ENCODE measurements around the gene SPRR1A.

DNA sequence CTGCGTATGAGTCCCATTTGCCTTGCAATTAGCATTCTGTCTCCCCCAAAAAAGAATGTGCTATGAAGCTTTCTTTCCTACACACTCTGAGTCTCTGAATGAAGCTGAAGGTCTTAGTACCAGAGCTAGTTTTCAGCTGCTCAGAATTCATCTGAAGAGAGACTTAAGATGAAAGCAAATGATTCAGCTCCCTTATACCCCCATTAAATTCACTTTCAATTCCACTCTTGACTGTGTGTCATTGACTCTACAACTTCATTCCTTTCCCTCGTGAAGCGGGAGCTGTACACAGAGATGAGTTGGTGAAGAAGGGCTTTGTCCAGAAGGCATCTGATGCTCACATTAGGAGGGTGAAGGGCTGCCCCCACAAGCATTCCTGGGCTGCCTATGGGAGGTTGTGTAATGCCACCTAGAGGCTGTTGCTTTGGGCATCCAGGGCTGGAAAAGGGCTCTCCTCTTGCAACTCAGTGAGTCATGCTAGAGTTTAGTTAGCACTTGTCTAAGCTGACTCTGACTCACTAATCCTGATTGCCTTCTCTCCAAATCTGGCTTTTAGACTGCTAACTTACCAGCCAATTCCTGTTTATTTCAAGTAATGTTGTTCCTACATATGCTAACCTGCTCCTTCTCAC lies 48.9 kb downstream of the SPRR1A start:
- TF ChIP-seq, protein P1, sequence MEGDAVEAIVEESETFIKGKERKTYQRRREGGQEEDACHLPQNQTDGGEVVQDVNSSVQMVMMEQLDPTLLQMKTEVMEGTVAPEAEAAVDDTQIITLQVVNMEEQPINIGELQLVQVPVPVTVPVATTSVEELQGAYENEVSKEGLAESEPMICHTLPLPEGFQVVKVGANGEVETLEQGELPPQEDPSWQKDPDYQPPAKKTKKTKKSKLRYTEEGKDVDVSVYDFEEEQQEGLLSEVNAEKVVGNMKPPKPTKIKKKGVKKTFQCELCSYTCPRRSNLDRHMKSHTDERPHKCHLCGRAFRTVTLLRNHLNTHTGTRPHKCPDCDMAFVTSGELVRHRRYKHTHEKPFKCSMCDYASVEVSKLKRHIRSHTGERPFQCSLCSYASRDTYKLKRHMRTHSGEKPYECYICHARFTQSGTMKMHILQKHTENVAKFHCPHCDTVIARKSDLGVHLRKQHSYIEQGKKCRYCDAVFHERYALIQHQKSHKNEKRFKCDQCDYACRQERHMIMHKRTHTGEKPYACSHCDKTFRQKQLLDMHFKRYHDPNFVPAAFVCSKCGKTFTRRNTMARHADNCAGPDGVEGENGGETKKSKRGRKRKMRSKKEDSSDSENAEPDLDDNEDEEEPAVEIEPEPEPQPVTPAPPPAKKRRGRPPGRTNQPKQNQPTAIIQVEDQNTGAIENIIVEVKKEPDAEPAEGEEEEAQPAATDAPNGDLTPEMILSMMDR (IDR thresholded peaks at IDR 0.05; ENCODE audit: insufficient read depth, low read length): no peak
- TF ChIP-seq, protein P2, sequence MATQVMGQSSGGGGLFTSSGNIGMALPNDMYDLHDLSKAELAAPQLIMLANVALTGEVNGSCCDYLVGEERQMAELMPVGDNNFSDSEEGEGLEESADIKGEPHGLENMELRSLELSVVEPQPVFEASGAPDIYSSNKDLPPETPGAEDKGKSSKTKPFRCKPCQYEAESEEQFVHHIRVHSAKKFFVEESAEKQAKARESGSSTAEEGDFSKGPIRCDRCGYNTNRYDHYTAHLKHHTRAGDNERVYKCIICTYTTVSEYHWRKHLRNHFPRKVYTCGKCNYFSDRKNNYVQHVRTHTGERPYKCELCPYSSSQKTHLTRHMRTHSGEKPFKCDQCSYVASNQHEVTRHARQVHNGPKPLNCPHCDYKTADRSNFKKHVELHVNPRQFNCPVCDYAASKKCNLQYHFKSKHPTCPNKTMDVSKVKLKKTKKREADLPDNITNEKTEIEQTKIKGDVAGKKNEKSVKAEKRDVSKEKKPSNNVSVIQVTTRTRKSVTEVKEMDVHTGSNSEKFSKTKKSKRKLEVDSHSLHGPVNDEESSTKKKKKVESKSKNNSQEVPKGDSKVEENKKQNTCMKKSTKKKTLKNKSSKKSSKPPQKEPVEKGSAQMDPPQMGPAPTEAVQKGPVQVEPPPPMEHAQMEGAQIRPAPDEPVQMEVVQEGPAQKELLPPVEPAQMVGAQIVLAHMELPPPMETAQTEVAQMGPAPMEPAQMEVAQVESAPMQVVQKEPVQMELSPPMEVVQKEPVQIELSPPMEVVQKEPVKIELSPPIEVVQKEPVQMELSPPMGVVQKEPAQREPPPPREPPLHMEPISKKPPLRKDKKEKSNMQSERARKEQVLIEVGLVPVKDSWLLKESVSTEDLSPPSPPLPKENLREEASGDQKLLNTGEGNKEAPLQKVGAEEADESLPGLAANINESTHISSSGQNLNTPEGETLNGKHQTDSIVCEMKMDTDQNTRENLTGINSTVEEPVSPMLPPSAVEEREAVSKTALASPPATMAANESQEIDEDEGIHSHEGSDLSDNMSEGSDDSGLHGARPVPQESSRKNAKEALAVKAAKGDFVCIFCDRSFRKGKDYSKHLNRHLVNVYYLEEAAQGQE (IDR thresholded peaks at IDR 0.05; ENCODE audit: insufficient replicate concordance, low read depth): no peak
- no peak for TF ChIP-seq POLR2AphosphoS5 (IDR thresholded peaks at IDR 0.05; ENCODE audit: low read depth)

Measured in HL-60 (cell line).